OCI-LY3 (cell line): ENCODE data around the gene PIWIL1.

Experiments
- CTCF ChIP-seq: fragments of 200-600, 300-600 bp; sonication (generic); IDR thresholded peaks from 2 replicates; pipeline ENCODE4 v1.5.1; 2014; ENCODE audit warnings: antibody characterized with exemption, low read length, low read depth
- EZH2phosphoT487 ChIP-seq: fragments of 200-600 bp; shearing (Covaris generic); IDR thresholded peaks from 2 replicates; pipeline ENCODE4 v1.6.1; 2018; ENCODE audit warnings: antibody characterized with exemption, mixed run types, low read depth

- TF ChIP-seq CTCF (no peak), EZH2phosphoT487 (no peak)
These were observed 64.0 kb downstream of the PIWIL1 start for GRCh38 chr12:130401703-130402102.
